PC-3 (cell line): ENCODE results near the gene TMEM9B. TPM values are rescaled to one million over a fixed set of nuclear protein-coding genes. Genes with fewer than 3 reads are reported as not detected.

Experiments
- ATAC-seq: fragments of 200-7000 bp; cut with Tn5 transposase; 2 replicates; pipeline ENCODE4 v1.9.1; 2020; ENCODE audit warnings: mild to moderate bottlenecking, moderate library complexity
- BruUV-seq: library from RNA; stranded (reverse); fragments of 400-500 nt; replicated peaks from 2 replicates; lab custom pipeline; 2021; lab: Mats Ljungman, UMichigan
- CTCF ChIA-PET: fragments of 300-600 bp; sonication (Branson Sonifier 250); formaldehyde crosslinking; loops from one replicate; lab custom pipeline; 2022; ENCODE audit warnings: antibody characterized with exemption; lab: Charles Lee
- POLR2A ChIA-PET: fragments of 300-600 bp; sonication (Branson Sonifier 250); formaldehyde crosslinking; loops from one replicate; lab custom pipeline; 2022; ENCODE audit warnings: antibody characterized with exemption; ENCODE audit not compliant: unreplicated experiment; lab: Charles Lee
- DNase-seq: peaks from one replicate; pipeline ENCODE4 v3.0.0-alpha.2; 2015
- H2AFZ ChIP-seq: fragments of 300-600 bp; sonication (generic); 2 replicates; pipeline ENCODE4 v1.6.0; 2016; ENCODE audit warnings: antibody characterized with exemption, low read length
- H3F3A ChIP-seq: fragments of 300-600 bp; sonication (generic); one replicate; pipeline ENCODE4 v1.6.0; 2017; ENCODE audit warnings: antibody characterized with exemption, low read length, control low read depth, mild to moderate bottlenecking; ENCODE audit not compliant: unreplicated experiment
- H3K27ac ChIP-seq: fragments of 300-600 bp; sonication (generic); 2 replicates; pipeline ENCODE4 v1.5.1; 2016; ENCODE audit warnings: mild to moderate bottlenecking, low read length
- H3K27me3 ChIP-seq: fragments of 300-600 bp; sonication (generic); 2 replicates; pipeline ENCODE4 v1.6.1; 2016; ENCODE audit warnings: low read length, mixed read lengths
- H3K36me3 ChIP-seq: fragments of 300-600 bp; sonication (generic); 2 replicates; pipeline ENCODE4 v1.6.1; 2016; ENCODE audit warnings: low read depth, mixed run types, low read length, mixed read lengths
- H3K4me1 ChIP-seq: fragments of 300-600 bp; sonication (generic); 2 replicates; pipeline ENCODE4 v1.5.1; 2016; ENCODE audit warnings: low read length; ENCODE audit not compliant: insufficient read depth
- H3K4me2 ChIP-seq: fragments of 300-600 bp; sonication (generic); 2 replicates; pipeline ENCODE4 v1.6.0; 2016; ENCODE audit warnings: low read length
- H3K4me3 ChIP-seq: fragments of 300-600 bp; sonication (generic); 2 replicates; pipeline ENCODE4 v1.5.1; 2016; ENCODE audit warnings: mild to moderate bottlenecking, low read length, mixed read lengths
- H3K79me2 ChIP-seq: fragments of 300-600 bp; sonication (generic); 2 replicates; pipeline ENCODE4 v1.6.1; 2017; ENCODE audit warnings: low read length, mixed read lengths
- H3K9ac ChIP-seq: fragments of 300-600 bp; sonication (generic); 2 replicates; pipeline ENCODE4 v1.6.0; 2016; ENCODE audit warnings: mild to moderate bottlenecking, low read length
- H3K9me2 ChIP-seq: fragments of 300-600 bp; sonication (generic); replicated peaks from 2 replicates; pipeline ENCODE4 v1.6.1; 2016; ENCODE audit warnings: mixed run types, low read length, mixed read lengths
- H3K9me3 ChIP-seq: fragments of 300-600 bp; sonication (generic); 2 replicates; pipeline ENCODE4 v1.6.1; 2016; ENCODE audit warnings: low read length, mixed read lengths
- H4K20me1 ChIP-seq: fragments of 300-600 bp; sonication (generic); 2 replicates; pipeline ENCODE4 v1.6.1; 2016; ENCODE audit warnings: low read length, mixed read lengths
- CTCF ChIP-seq: fragments of 300-600 bp; sonication (generic); conservative IDR thresholded peaks from 2 replicates; pipeline ENCODE4 v1.5.1; 2017; ENCODE audit warnings: antibody characterized with exemption, low read depth, mild to moderate bottlenecking, low read length
- EZH2 ChIP-seq: fragments of 300-600 bp; sonication (generic); IDR thresholded peaks from one replicate; pipeline ENCODE4 v1.6.1; 2017; ENCODE audit warnings: antibody characterized with exemption, mild to moderate bottlenecking, low read length; ENCODE audit not compliant: unreplicated experiment
- EZH2phosphoT487 ChIP-seq: fragments of 300-600 bp; sonication (generic); IDR thresholded peaks from 2 replicates; pipeline ENCODE4 v1.6.1; 2018; ENCODE audit warnings: mild to moderate bottlenecking, antibody characterized with exemption, low read length, borderline replicate concordance
- intact Hi-C: fragments of 100-400 bp; cut with micrococcal nuclease; formaldehyde crosslinking; loops from 2 replicates; pipeline ENCODE4 v1.9.0; 2023
- total RNA-seq: library from RNA; depleted of rRNA; stranded (reverse); fragments of >200 nt; gene quantifications from 2 replicates; pipeline ENCODE4 v1.2.3, GENCODE V29; 2014

The TMEM9B gene
- total RNA-seq, 1 experiment from 2014 or later = 42.1 TPM

GRCh38 chr11:8998017-8998416 is 33.8 kb upstream of the TMEM9B start:
- Histone ChIP-seq H3K79me2 (no peaks in the 10 kb centered on the region), H3K9me3 (no peaks in the 10 kb centered on the region), H4K20me1 (no peaks in the 10 kb centered on the region), H3K9ac (no peak overlapping the region), H3K4me2 (no peak overlapping the region), H3K4me3 (no peak overlapping the region), H3K9me2 (no peaks in the 10 kb centered on the region), H3K4me1 (peaks cover 9% of the 10 kb centered on the region; the same call in 1 of the 2 replicates), H2AFZ (no peak overlapping the region), H3F3A (no peaks in the 10 kb centered on the region), H3K36me3 (no peaks in the 10 kb centered on the region), H3K27me3 (no peaks in the 10 kb centered on the region), H3K27ac (no peak overlapping the region)
- CTCF ChIA-PET = no interaction called here
- intact Hi-C loops = no loop called here
- TF ChIP-seq EZH2 (no peak), CTCF (no peak), EZH2phosphoT487 (no peak)
- POLR2A ChIA-PET = no interaction called here
- DNase-seq (no peak), ATAC-seq (no peak)
- BruUV-seq = no TSS peak

GRCh38 chr11:8997451-8997850 is 33.2 kb upstream of the TMEM9B start:
- ATAC-seq = no peak
- ChIA-PET POLR2A (no interaction called here), CTCF (no interaction called here)
- no peaks in the 10 kb centered on the region for H3K9me3 ChIP-seq
- no peaks in the 10 kb centered on the region for H3K36me3 ChIP-seq
- no peaks in the 10 kb centered on the region for H4K20me1 ChIP-seq
- no peaks in the 10 kb centered on the region for H3K27me3 ChIP-seq
- BruUV-seq = no TSS peak
- H2AFZ ChIP-seq = no peak overlapping the region
- H3K9ac ChIP-seq = no peak overlapping the region
- no peak overlapping the region for H3K27ac ChIP-seq
- no peaks in the 10 kb centered on the region for H3F3A ChIP-seq
- no peak overlapping the region for H3K4me2 ChIP-seq
- no peaks in the 10 kb centered on the region for H3K79me2 ChIP-seq
- H3K9me2 ChIP-seq = no peaks in the 10 kb centered on the region
- no peak overlapping the region for H3K4me3 ChIP-seq
- peaks cover 9% of the 10 kb centered on the region; the same call in 1 of the 2 replicates for H3K4me1 ChIP-seq
- TF ChIP-seq EZH2phosphoT487 (no peak), CTCF (no peak), EZH2 (no peak)
- no peak for DNase-seq
- intact Hi-C loops = no loop called here

GRCh38 chr11:8989453-8989852 is 25.2 kb upstream of the TMEM9B start:
- TF ChIP-seq EZH2phosphoT487 (no peak), CTCF (no peak), EZH2 (no peak)
- H3K27me3 ChIP-seq = no peaks in the 10 kb centered on the region
- POLR2A ChIA-PET = no interaction called here
- H3K27ac ChIP-seq = no peak overlapping the region
- BruUV-seq = no TSS peak
- intact Hi-C loops = no loop called here
- H3F3A ChIP-seq = no peaks in the 10 kb centered on the region
- H2AFZ ChIP-seq = no peak overlapping the region
- no peaks in the 10 kb centered on the region for H4K20me1 ChIP-seq
- CTCF ChIA-PET = no interaction called here
- no peak overlapping the region for H3K4me2 ChIP-seq
- peaks cover 7% of the 10 kb centered on the region; the same call in 1 of the 2 replicates for H3K4me1 ChIP-seq
- H3K9me2 ChIP-seq = no peaks in the 10 kb centered on the region
- no peaks in the 10 kb centered on the region for H3K9me3 ChIP-seq
- H3K4me3 ChIP-seq = no peak overlapping the region
- H3K79me2 ChIP-seq = no peaks in the 10 kb centered on the region
- H3K9ac ChIP-seq = no peak overlapping the region
- peak; percentile 15 for DNase-seq
- no peaks in the 10 kb centered on the region for H3K36me3 ChIP-seq
- no peak for ATAC-seq
